HG03135 (cell line): ENCODE results near the gene STK11.
A peak's percentile ranks its signal among the peaks of the same experiment; 100 is the strongest.

ENCODE experiments used
- ATAC-seq: cut with Tn5 transposase; IDR thresholded peaks from one replicate; pipeline ENCODE4 v1.9.1; 2021; ENCODE audit warnings: mild to moderate bottlenecking, moderate library complexity; ENCODE audit not compliant: unreplicated experiment

The STK11 gene, protein sequence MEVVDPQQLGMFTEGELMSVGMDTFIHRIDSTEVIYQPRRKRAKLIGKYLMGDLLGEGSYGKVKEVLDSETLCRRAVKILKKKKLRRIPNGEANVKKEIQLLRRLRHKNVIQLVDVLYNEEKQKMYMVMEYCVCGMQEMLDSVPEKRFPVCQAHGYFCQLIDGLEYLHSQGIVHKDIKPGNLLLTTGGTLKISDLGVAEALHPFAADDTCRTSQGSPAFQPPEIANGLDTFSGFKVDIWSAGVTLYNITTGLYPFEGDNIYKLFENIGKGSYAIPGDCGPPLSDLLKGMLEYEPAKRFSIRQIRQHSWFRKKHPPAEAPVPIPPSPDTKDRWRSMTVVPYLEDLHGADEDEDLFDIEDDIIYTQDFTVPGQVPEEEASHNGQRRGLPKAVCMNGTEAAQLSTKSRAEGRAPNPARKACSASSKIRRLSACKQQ

DNA sequence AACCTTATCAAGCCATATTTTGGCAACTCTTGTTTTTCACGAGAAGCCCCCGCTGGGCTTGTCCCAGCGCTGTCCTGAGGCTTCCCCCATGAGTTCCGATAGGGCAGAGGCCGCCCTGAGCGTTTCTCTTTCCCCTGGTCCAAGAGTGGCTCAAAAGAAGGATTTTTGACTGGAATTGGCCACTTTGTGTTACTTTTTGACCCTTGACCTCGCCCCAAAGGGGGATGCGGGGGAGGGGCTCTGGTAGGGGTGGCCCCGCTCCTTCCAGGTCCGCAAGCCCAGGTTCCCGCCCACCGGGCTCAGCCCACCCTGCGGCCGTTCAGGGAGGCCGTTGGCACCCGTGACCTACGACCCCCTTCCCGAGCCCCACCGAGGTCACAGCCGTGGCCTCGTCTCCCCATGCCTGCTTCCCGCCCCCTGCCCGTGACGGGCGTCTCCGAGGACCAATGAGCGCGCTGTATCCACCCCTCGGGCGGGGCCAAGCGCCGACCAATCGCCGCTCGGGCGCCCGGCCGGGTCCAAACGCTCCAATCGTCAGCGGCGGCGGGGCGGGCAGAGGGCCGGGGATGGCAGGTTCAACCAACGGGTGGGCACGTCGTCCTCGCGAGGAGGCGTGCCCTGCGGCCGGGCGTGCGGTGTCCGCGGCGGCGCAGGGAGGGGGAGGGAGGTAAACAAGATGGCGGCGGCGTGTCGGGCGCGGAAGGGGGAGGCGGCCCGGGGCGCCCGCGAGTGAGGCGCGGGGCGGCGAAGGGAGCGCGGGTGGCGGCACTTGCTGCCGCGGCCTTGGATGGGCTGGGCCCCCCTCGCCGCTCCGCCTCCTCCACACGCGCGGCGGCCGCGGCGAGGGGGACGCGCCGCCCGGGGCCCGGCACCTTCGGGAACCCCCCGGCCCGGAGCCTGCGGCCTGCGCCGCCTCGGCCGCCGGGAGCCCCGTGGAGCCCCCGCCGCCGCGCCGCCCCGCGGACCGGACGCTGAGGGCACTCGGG, at the start of gene STK11:
TSS of gene STK11 (plus strand) at position 665 of the 986 bp plus-strand sequence. CDS start 1,136 bp downstream, outside the sequence.
- peak; percentile 79 for ATAC-seq

DNA sequence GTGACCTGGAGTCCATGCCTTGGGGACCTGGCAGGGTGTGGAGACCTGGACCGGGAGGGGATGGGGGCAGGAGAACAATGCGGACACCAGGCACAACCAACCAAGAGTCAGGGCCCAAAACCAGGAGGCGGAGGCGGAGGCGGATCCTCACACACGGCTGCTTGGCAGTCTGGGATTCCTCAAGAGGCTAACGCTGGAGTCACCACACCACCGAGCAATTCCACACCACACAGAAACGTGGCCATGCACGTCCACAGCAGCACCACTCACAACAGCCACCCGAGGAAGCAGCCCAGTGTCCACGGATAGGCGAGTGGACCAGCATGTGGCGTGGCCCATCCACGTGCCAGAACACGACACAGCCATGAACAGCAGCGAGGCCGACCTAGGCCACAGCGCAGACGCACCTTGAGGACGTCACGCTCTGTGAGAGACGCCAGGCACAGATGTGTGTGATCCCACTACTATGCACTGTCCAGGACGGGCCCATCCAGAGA, 49.2 kb upstream of the STK11 start:
- ATAC-seq: no peak

DNA sequence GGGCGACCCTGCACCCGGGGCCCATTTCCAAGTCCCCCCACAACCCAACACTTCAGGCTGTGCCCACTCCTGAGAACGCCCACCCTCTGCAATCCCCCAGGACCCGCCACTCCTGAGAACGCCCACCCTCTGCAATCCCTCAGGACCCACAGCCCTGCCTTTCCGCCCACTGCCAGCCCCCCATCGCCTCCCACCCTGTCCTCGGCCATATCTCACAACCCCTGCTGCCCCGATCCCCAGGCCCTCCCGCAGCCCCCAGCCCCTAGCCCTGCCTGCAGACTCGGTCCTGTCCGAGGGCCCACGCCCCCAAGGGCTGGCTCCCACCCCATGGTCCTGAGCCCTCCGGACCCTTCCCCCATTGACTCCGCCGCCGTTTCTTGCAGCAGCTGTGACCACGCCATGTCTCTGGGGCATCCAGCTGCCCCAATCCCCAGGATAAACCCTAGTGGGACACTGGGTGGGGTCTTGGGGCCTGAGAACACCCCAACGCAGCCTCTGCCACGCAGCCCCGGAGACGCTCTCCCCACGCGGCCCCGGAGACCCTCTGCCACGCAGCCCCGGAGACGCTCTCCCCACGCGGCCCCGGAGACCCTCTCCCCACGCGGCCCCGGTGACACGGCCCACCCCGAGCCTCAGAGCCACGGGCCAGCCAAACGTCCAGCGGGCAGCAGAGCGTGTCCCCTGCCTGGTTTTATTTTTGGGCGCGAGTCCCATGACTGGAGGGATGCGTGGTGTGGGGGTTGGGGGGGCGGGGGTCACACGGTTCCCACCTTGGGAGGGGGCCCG, 48.6 kb upstream of the STK11 start:
- no peak for ATAC-seq

DNA sequence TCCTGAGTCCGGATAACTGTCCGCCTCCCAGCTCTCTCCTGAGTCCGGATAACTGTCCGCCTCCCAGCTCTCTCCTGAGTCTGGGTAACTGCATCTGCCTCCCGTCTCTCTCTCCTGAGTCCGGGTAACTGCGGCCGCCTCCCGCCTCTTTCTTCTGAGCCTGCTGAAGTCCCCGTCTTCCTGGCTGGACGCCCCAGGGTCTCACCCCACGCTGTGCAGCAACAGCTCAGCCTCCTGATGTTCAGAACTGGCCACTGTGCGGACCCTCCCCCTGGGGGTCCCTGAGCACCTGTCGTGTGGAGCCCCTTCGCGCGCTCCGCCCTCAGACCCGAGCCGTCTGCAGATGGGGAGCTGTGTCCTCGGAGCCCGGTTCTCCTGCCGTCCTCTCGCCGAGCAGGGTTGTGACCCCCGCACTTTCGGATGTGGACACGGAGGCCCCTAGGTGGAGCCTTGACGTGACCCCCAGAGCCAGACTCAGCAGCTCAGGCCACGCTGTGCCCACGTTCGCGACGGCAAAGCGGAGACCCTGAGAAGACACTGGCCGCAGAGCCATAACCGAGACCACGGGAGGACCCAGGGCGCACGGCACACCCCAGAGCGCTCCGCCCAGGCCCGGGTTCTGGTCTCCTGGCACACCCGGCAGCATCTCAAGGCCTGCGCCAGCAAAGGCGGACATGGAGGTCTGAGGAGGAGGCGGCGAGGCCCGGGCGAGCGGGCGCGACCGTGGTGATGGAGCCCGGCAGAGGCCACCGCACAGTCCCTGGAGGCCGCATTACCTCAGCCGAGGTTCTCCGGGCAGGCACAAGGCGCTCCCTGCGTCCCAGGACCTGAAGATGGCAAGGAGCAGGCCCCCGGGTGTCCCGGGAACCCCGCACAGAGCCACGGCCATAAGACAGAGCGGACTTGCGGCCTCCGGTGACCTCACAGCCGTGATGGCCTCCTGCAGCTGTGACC, 47.4 kb upstream of the STK11 start:
- no peak for ATAC-seq

DNA sequence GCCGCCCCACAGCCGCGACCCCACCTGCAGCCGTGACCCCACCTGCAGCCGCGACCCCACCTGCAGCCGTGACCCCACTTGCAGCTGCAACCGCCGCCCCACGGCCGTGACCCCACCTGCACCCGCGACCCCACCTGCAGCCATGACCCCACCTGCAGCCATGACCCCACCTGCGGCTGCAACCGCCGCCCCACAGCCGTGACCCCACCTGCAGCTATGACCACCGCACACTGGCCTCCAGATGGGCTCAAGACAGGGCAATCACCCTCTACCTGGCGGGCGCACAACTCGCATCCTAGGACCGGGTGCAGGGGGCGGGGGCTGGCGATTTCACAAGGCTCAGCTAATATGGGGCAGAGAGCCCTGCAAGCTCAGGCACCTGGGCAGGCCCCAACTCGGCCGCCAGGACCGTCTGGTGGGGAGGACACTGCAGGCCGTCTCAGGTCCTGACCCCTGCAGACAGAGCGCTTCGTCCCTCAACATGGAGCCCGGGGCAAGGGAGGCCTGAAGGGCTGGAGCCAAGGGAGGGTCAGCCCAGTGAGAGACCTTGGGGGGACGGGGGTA, 46.6 kb upstream of the STK11 start:
- ATAC-seq: no peak

DNA sequence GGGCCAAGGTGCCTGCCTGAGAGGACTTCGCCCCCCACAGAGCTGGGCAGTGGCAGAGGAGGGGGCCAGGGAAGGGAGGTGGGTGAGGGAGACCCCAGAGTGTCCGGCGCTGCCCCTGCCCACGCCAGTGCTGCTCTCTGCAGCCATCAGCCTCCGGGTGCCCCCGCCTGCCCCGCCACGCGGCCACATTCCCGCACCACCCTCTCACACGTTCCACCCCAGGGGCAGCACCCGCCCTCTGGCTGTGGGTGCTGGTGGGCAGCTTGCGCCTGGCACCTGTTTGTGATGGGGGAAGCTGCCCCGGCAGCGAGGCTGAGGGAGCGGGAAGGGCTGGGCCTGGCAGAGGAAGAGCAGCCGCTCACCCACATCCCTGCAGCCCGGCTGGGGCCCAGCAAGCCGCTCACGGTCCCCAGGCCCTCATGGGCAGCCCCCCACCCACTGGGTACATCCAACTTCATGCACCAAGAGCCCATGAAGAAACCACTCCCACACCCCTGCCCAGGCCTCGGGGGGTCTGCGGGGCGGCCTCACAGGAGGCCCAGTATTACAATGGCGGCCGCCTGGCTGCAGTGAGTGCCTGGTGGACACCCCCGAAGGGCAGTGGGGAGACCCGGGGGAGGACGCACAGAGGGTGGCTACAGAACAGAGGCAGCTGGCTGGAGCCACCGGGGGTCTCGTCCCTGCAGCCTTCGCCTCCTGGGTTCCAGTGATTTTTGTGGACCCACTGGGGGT, 45.5 kb upstream of the STK11 start:
- ATAC-seq: no peak

DNA sequence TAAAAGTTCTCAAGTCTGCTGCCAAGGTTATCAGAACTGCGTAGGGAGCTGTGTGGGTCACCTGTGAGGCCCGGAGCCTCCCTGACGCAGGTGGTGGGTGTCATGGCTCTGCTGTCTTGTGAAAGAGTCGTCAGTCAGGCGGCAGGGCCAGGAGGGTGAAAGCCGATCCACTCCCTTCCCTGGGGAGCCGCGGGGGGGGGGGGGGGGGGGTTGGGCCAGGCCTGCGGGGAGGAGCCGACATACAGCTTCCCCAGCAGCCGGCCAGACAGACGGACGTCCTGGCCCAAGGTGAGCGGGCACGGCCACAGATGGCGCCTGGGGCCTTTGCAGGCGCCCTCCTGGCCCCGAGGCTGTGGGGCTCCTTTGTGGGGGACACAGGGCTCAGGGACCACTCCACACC, 43.9 kb upstream of the STK11 start:
- ATAC-seq: no peak

DNA sequence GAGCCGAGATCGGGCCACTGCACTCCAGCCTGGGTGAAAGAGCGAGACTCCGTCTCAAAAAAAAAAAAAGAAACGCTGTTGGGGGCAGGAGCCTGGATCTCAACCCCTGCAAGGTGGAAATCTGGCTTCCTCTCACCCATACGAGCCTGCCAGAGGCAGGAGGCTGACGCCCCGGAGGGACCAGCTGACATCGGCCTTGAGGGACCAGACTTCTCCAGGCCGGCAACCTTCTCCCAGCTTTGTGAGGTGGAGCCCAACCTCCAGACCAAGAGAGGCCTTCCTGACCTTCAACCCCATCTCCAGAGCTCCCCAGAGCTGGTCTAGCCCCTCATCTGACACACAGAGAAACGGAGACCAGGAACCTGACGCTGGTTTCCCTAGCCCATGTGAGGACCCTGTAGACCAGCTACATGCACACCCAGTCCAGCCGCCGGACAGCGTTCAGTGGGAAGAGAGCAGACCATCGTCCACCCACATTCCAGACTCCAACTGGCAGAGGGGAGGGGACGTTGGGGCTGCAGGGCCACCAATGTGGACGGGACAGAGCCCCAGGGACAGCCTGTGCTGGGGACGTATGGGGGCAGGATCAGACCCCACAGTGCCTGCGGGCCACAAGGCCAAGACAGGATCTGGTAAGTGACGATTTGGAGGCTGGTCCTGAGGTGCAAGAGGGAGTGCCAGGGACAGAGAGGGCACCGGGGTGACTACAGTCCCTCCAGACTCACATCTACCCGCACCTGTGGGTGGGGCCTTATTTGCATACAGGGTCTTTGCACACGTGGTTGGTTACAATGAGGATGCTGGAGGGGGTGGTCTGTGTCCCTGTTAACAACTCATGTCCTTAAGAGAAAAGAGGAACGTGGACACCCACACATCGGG, 42.9 kb upstream of the STK11 start:
- no peak for ATAC-seq

DNA sequence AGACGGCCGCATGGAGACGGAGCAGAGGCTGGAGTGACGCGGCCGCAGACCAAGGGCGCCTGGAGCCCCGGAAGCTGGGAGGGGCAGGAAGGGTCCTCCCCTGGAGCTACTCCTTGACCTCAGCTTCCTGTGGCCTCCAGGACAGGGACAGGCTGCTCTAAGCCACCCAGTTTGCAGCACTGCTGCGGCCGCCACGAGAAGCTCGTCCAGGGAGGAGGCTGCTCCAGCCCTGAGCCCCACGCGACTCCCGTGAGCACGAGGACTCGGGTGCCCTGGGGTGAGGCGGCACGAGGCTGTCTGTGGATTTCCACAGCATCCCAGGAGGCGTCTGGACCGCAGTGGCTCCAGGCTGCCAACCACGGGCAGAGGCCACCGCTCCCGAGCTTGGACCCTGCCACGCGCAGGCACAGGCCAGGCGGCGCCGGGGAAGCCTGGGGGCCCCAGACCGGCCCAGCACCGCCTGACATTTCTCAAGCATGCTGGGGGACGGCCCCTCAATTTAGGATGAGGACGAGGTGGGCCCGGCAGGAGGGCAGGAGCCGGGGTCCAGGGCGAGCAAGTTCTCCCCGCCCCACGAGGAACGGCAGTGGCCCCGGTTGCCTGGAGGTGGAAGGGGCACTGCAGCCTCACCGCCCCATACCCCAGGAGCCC, 42.2 kb upstream of the STK11 start:
- ATAC-seq: no peak

DNA sequence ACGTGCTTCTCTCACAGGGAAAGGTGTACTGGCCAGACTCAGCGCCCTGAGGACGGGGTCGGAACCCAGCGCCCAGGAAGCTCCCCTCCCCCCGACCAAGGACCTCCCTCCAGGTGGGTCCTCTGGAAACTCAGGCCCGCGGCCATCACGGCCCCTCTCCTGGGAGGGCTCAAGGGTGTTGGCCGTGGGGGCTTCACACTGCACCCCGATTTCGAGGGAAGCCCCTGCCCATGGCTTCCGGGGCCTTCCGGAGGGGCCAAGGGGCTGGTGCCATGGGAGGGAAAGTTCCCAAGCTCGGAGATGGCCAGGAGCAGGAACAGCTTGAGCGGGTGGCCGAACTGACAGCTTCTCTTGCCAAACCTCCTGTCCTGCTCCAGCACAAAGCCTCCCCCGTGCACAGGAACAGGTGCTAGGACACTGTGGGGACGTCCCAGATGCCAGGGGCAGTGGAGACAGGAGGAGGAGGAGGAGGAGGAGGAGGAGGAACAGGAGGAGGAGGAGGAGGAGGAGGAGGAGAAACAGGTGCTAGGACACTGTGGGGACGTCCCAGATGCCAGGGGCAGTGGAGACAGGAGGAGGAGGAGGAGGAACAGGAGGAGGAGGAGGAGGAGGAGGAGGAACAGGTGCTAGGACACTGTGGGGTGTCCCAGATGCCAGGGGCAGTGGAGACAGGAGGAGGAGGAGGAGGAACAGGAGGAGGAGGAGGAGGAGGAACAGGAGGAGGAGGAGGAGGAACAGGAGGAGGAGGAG, 41.5 kb upstream of the STK11 start:
- no peak for ATAC-seq

DNA sequence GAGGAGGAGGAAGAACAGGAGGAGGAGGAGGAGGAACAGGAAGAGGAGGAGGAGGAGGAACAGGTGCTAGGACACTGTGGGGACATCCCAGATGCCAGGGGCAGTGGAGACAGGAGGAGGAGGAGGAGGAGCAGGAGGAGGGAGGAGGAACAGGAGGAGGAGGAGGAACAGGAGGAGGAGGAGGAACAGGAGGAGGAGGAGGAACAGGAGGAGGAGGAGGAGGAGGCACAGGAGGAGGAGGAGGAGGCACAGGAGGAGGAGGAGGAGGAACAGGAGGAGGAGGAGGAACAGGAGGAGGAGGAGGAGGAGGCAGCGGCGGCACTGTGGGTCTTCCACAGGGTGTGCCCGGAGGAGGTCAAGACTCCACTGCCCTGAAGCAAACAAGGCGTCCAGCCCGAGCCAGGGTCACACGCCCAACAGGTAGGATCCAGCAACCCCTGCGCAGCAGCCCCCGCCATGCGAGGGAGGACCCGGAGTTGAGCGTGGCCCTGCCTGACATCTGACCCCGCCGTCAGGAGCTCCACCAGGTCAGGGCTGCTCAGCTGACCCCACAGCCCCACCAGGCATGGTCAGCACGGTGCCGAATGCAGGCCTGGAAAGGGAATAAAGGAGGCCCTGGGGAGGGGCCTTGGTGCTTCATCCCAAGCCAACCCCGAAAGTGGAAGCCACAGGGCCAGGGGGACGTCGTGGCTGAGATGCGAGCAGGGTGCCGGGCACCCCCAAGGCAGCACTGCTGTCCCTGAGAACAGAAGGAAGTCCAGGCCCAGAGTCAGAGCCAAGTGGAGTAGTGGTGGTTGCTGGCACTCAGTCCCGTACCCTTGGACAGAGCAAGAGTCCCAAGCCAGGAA, 40.7 kb upstream of the STK11 start:
- no peak for ATAC-seq

DNA sequence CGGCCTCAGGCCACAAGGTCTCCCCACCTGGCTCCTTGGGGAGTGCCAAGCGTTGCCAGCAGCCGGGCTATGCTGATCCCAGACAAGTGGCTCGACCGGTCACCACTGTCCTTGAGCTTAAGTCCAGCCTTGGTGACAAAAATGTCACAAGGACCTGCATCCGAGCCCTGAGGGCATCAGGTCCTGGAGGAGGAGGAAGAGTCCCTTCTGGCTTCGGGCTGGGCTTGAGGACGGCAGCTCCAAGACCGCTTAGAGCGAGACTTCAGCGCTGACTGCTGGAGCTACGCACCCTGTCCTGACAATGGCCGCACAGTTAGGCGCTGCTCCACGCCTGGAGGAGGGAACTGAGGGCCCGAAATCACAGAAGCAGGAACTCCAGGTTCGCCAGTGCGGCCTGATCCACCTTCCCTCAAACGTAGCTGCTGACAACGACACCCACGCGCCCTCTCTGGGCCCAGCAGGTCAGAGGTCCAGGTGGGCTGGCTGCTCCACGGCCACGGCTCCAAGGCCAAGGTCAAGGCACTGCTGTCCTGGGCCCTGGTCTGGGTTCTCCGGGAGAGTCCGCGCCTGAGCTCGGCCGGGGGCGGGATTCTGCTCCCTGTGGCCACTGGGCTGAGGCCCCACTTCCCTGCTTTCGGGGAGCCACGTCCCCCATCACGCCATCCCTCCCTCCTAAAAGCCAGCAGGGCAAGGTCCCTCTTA, 38.6 kb upstream of the STK11 start:
- no peak for ATAC-seq

DNA sequence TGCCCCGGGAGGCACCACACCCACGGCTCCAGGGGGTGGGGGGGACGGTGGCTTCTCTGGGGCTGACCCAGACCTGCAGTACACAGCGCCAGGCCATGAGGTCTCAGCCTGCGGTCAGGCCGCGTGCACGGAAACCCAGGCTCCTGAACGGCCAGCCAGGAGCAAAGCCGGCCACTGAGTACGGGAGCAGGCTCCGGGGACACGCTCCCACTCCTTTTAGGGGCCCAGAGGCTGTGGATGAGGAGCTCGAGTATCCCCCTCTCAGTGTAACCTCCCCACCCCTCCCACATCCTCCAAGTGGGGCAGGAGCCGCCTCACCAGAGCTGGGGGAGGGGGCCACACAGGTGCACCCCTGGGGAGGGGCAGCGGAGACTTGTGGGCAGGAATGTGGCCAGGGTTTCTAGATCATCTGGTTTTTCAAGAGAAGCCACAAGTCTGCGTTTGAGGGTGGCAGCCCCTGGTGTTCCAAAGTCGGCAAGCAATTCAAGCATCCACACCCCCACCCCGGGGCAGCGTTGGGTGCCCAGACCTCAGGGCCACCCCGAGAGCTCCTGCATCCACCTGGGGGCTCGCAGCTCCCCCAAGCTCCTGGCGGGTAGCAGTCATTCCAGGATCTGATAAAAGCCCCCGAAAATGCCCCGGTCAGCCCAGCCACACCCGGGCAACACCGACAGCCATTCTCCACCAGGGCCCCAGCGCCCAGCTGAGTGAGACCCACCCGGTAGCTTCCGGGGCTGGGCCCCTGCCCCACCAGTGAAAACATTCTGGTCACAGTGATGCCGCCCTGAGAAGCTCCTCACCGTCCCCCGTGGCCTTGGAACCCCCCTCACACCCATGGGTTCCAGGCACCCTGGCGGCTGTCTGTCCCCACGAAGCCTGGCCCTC, 37.6 kb upstream of the STK11 start:
- ATAC-seq: no peak
